ENCODE measurements around the gene WDR44.
"Not testable (repeated sequence)": the region's sequence is repeated elsewhere in the genome, so short reads cannot be mapped to it uniquely, and the experiment has no call there.

The WDR44 gene

GRCh38 chrX:118486693-118487092 lies 140.8 kb downstream of the WDR44 start:
- not testable (repeated sequence) for DNase-seq

- DNase-seq, result no peak
Measured at GRCh38 chrX:118493016-118493415, 147.1 kb downstream of the WDR44 start.

GRCh38 chrX:118493653-118494297 lies 147.9 kb downstream of the WDR44 start:
- DNase-seq, result no peak

DNA sequence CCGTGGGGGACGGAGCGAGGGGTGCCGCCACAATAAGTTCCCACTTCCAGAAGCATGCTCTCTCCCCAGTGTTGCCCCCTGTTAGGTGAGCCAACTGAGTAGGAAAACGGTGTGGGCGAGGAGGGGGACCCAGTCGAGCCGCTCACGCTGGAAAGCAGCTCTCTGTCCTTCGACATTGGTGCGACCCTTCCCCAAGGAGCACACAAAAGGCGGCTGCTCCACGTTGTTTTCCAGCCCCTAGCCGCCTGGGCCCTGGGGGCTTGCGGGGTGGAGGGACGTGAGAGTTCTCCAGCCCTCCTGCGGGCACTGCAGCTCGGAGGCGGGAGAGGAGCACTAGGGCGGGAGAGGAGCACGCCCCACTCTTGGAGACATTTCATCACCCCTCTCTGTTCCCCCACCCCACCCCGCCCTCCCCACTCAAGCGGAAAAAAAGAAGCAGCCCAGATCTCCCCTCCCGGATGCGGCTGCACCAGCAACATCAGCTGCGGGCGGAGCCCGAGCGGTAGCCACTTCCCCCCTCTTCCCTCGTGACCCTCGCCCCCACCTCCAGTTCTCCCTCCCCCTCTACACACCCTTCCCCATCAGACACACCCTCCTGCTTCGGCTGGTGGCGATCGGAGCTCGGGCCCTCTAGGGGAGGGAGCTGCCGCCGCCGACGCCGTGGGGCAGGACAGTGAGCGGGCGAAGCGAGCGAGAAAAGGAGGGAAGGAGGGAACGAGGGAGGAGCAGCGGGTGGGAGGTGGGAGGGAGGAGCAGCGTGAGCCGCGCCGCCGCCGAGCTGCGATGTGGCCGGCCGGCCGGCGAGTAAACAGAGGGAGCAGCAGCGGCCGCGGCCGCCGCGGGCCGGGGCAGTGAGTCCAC lies 149.4 kb downstream of the WDR44 start, which contains the start of gene DOCK11:
Gene DOCK11, plus strand, starts transcription at position 755 of the 861 bp plus-strand sequence. CDS start 157 bp downstream, outside the sequence.
- peak; percentile 90 for DNase-seq

DNA sequence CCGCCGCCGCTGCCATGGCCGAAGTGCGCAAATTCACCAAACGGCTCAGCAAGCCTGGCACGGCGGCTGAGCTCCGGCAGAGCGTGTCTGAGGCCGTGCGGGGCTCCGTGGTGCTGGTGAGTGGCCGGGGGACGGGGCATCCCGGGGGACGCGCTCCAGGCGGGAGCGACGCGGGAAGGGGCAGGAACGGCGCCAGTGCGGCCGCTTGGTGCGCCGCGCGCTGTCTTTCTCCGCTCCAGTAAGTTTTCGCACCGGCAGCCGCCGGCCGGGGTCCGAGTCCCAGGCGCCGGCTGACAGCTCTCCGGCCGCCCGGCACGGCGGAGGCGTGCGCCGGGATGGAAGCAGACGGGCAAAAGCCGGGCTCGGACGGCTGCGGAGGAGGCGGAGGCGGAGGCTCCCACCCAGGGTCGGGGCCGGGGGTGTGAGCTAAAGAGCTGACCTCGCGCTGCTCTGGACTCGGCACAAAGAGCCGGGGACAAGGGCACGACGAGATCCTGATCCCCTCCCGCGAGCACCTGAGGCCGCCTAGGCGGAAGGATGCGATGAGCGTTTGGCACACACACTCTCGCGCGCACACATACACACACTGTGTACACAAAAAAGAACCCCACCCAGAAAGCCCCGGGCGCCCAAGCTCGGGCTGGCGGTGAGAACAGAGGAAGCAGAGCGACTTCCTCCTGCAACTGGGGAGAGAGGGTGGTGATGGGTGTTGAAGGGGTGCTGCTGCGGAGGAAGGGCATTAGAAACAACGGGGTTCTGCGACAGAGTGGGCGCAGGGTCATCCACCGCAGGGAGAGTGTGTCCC lies 150.3 kb downstream of the WDR44 start:
- no peak for DNase-seq

DNA sequence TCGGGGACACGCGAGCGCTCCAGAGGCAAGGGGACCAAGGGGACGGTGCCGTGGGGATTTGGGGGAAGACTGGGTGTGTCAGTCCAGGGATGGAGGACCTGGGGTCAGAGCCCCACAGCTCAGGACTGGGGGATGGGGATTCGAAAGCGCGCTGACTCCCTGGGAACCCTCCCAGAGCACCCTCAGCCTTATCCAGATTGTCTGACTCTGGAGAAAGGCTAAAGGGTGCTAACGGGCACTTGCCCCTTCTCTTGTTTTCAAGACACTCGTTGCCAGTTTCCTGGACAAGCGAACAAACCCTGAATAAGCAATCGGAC lies 150.8 kb downstream of the WDR44 start:
- no peak for DNase-seq

- DNase-seq, result no peak
Measured at GRCh38 chrX:118497180-118497818, 151.4 kb downstream of the WDR44 start.

GRCh38 chrX:118498351-118498750 lies 152.4 kb downstream of the WDR44 start:
- no peak for DNase-seq

DNA sequence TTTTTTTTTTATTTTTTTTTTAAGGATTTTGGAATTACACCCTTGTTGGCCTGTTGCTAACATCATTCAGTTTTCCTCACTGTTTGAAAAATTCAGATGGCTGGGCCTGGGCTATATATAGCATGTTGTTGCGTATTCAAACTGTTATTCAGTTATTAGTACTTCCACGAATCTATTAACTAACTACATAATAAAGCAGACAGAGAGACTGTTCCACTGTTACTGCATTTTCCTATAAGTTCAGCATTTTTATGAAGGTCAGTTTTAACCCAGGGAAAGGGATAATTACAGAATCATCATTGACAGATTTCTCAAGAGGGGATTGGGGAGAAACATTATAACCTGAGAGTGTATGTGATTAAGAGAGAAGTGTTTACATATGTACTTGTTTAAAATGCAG lies 152.8 kb downstream of the WDR44 start:
- DNase-seq, result no peak

DNA sequence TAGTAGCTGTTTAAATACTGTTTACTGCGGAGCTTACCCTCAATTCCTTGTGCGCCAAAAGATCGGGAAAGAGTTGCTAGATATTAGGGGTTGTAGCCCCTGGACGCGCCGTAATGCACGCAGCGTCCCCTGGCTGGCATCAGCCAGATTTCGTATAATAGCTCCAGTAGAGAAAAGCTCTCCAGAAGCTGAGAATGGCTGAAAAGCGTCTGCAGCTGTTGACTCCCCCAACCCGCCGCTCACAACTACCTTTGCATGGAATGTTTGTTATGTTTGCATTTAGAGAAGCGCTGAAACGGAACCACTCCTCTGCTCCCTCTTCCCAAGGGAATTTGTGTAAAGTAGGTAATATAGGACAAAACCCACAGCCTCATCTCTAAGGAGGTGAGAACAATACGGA lies 153.4 kb downstream of the WDR44 start:
- peak; percentile 66 for DNase-seq

Data from NCI-H2227 treated with DMSO at 0.1 percent for 48 hours (cell line).